Activated CD8-positive, alpha-beta T cell treated with anti-CD3 and anti-CD28 coated beads for 36 hours (primary cell): Measurements from ENCODE around the gene YES1. TPM values are rescaled to one million over a fixed set of nuclear protein-coding genes. Genes with fewer than 3 reads are reported as not detected.
A peak's percentile ranks its signal among the peaks of the same experiment; 100 is the strongest.

Experiments
- ATAC-seq: fragments of 200-7000 bp; cut with Tn5 transposase; one replicate; pipeline ENCODE4 v1.10.0; 2021; ENCODE audit warnings: mild to moderate bottlenecking, moderate library complexity
- CTCF ChIA-PET: fragments of 350-600 bp; sonication (Branson Sonifier 250); formaldehyde crosslinking; loops from one replicate; lab custom pipeline; 2021; ENCODE audit warnings: antibody characterized with exemption; lab: Charles Lee
- POLR2A ChIA-PET: fragments of 350-600 bp; sonication (Branson Sonifier 250); formaldehyde crosslinking; loops from one replicate; lab custom pipeline; 2021; ENCODE audit warnings: antibody characterized with exemption; lab: Charles Lee
- DNase-seq: peaks from one replicate; pipeline ENCODE4 v3.0.0-alpha.2; 2020
- H3K27ac Mint-ChIP-seq: one replicate; pipeline ENCODE4 v1.8.0; 2021; ENCODE audit warnings: mild to moderate bottlenecking, mixed read lengths
- H3K27me3 Mint-ChIP-seq: one replicate; pipeline ENCODE4 v1.8.0; 2021; ENCODE audit warnings: mixed read lengths
- H3K36me3 Mint-ChIP-seq: one replicate; pipeline ENCODE4 v1.8.0; 2021; ENCODE audit warnings: low read depth, mixed read lengths
- H3K4me1 Mint-ChIP-seq: one replicate; pipeline ENCODE4 v1.8.0; 2021; ENCODE audit warnings: low read depth, mixed read lengths
- H3K4me3 Mint-ChIP-seq: one replicate; pipeline ENCODE4 v1.8.0; 2021; ENCODE audit warnings: mild to moderate bottlenecking, moderate library complexity, mixed read lengths
- H3K9me3 Mint-ChIP-seq: one replicate; pipeline ENCODE4 v1.8.0; 2021; ENCODE audit warnings: mixed read lengths
- intact Hi-C: fragments of 100-400 bp; cut with micrococcal nuclease; formaldehyde crosslinking; loops from one replicate; pipeline ENCODE4 v1.10.0; 2022
- total RNA-seq, 2 experiments: library from RNA; stranded (reverse); gene quantifications; one replicate each; pipeline ENCODE4 v1.2.3, GENCODE V29; 2021
- TF ChIP-seq, protein P1 (sequence below): fragments of 200-600 bp; IDR thresholded peaks from one replicate; pipeline ENCODE4 v1.8.0; 2022; ENCODE audit warnings: antibody characterized with exemption, mild to moderate bottlenecking

YES1 gene
- total RNA-seq, 2 experiments from 2014 or later = 38.8 to 40.0 TPM

DNA sequence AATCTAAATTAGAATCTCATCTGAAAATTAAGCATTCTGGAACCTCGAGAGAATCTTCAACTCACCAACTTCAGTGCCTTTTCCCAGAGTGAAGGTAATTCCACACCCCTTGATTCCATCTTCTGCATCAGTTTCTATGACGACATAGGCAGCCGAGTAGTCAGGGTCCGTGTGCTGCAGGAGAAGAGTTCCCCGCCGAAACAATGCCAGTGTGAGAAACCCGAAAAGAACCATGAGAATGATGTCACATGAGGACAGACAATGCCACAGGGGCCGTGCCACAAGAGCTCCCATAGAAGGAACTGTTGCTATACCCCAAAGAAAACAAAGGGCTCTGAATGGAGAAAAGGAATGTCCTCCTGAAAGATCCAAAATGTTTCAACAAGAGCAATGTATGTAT lies 105.6 kb downstream of the YES1 start:
- H3K36me3 Mint-ChIP-seq = peaks cover 70% of the 10 kb centered on the region
- H3K27ac Mint-ChIP-seq = peak overlapping the region; percentile 32
- DNase-seq (no peak), ATAC-seq (no peak)
- H3K9me3 Mint-ChIP-seq = no peaks in the 10 kb centered on the region
- POLR2A ChIA-PET = interaction anchor here (0.7 kb wide), 1 partner anchor 11 kb away, joined by 4 read pairs; no protein-coding TSS in a partner anchor
- CTCF ChIA-PET = no interaction called here
- peaks cover 52% of the 10 kb centered on the region for H3K4me1 Mint-ChIP-seq
- no peak overlapping the region for H3K4me3 Mint-ChIP-seq
- intact Hi-C loops = no loop called here
- TF ChIP-seq, protein P1, sequence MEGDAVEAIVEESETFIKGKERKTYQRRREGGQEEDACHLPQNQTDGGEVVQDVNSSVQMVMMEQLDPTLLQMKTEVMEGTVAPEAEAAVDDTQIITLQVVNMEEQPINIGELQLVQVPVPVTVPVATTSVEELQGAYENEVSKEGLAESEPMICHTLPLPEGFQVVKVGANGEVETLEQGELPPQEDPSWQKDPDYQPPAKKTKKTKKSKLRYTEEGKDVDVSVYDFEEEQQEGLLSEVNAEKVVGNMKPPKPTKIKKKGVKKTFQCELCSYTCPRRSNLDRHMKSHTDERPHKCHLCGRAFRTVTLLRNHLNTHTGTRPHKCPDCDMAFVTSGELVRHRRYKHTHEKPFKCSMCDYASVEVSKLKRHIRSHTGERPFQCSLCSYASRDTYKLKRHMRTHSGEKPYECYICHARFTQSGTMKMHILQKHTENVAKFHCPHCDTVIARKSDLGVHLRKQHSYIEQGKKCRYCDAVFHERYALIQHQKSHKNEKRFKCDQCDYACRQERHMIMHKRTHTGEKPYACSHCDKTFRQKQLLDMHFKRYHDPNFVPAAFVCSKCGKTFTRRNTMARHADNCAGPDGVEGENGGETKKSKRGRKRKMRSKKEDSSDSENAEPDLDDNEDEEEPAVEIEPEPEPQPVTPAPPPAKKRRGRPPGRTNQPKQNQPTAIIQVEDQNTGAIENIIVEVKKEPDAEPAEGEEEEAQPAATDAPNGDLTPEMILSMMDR = no peak
- H3K27me3 Mint-ChIP-seq = no peaks in the 10 kb centered on the region

DNA sequence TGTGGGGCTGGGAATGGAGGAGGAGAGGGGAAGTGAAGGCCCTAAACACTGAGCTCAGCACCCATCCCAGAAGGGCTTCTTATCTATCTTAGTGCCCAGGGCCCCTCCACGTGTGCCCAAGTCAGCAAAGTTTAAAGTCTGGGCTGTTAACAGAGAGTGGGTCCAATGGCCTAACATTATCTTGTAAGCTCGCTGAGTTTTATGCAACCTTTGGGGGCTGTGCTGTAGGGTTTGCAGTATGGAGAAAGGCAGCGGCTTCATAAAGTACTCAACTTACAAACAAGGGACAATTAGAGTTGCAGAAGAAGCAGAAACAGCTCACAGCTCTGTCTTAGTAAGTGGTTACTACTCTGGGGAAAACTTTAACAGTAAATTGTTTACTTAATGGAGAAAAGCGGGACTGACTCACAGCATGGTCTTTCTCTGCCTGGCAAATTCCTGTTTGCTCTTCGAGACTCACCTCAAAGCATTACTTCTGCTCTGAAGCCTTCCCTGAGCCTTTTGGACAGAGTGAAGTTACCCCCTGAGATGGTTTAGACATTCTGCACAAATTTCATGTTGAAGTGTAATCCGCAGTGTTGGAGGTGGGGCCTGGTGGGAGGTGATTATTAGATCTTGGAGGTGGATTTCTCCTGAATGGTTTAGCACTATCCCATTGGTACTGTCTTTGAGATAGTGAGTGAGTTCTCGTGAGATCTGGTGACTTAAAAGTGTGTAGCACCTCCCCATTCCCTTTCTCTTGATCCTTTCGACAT lies 108.7 kb downstream of the YES1 start:
- intact Hi-C loops = no loop called here
- Mint-ChIP-seq H3K27me3 (no peaks in the 10 kb centered on the region), H3K4me1 (peaks cover 29% of the 10 kb centered on the region), H3K4me3 (no peak overlapping the region), H3K36me3 (peaks cover 58% of the 10 kb centered on the region), H3K9me3 (no peaks in the 10 kb centered on the region), H3K27ac (peak overlapping the region; percentile 82)
- ChIA-PET POLR2A (interaction anchor here (0.6 to 1.0 kb wide), 3 partner anchors 9 to 28 kb away, joined by 3 read pairs; partner anchors contain the start of gene ENOSF1), CTCF (interaction anchor here (0.8 kb wide), 1 partner anchor 136 kb away, joined by 3 read pairs; no protein-coding TSS in a partner anchor)
- ATAC-seq = no peak
- DNase-seq = no peak
- TF ChIP-seq, protein P1 = no peak

DNA sequence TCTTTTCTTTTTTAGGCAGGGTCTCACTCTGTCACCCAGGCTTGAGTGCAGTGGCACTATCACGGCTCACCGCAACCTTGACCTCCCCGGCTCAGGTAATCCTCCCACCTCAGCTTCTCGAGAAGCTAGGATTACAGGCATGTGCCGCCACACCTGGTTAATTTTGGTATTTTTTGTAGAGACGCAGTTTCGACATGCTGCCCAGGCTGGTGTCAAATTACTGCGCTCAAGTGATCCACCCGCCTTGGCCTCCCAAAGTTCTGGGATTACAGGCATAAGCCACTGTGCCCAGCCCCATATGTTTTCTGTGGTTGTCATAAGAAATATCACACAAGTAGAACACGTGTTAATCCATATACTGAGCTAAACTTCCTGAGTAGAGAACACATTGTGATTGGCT lies 114.2 kb downstream of the YES1 start:
- no peak overlapping the region for H3K27ac Mint-ChIP-seq
- peaks cover 47% of the 10 kb centered on the region for H3K36me3 Mint-ChIP-seq
- ChIA-PET POLR2A (no interaction called here), CTCF (no interaction called here)
- ATAC-seq = no peak
- H3K27me3 Mint-ChIP-seq = no peaks in the 10 kb centered on the region
- TF ChIP-seq, protein P1 = no peak
- no peaks in the 10 kb centered on the region for H3K9me3 Mint-ChIP-seq
- peaks cover 3% of the 10 kb centered on the region for H3K4me1 Mint-ChIP-seq
- no peak for DNase-seq
- H3K4me3 Mint-ChIP-seq = no peak overlapping the region
- intact Hi-C loops = no loop called here

DNA sequence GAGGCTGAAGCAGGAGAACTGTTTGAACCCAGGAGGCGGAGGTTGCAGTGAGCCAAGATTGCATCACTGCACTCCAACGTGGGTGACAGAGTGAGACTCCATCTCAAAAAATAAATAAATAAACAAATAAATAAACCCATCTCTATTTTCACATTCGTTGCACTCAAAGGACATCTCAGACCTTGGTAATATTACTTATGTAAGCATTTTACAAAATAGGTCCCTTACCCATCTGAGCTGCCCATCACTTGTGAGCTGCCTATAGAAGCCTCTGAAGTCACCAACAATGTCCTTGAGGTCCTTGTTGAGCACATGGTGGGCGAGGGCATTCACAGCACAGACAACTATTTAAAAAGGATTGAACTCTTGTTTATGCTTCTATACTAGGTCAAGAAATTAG lies 115.0 kb downstream of the YES1 start:
- CTCF ChIA-PET = interaction anchor here (1.4 kb wide), 1 partner anchor 73 kb away, joined by 3 read pairs; no protein-coding TSS in a partner anchor
- H3K27me3 Mint-ChIP-seq = no peaks in the 10 kb centered on the region
- intact Hi-C loops = no loop called here
- DNase-seq (no peak), ATAC-seq (no peak)
- H3K4me1 Mint-ChIP-seq = peaks cover 2% of the 10 kb centered on the region
- peaks cover 50% of the 10 kb centered on the region for H3K36me3 Mint-ChIP-seq
- TF ChIP-seq, protein P1 = no peak
- no peak overlapping the region for H3K27ac Mint-ChIP-seq
- H3K4me3 Mint-ChIP-seq = no peak overlapping the region
- no peaks in the 10 kb centered on the region for H3K9me3 Mint-ChIP-seq
- POLR2A ChIA-PET = interaction anchor here (1.6 kb wide), 1 partner anchor 10 kb away, joined by 4 read pairs; no protein-coding TSS in a partner anchor
